NT2/D1 (cell line): Measurements from ENCODE around the gene CAB39.

Experiments used
- DNase-seq: peaks from one replicate; pipeline ENCODE4 v3.0.0-alpha.2; 2011; ENCODE audit warnings: low read depth, low spot score
- H3K27me3 ChIP-seq: 2 replicates; pipeline ENCODE4 v1.6.0; 2011; ENCODE audit warnings: mild to moderate bottlenecking; ENCODE audit not compliant: insufficient read length, insufficient read depth
- H3K36me3 ChIP-seq: 2 replicates; pipeline ENCODE4 v1.6.1; 2011; ENCODE audit warnings: mild to moderate bottlenecking, low read length, mixed read lengths; ENCODE audit not compliant: insufficient read depth, insufficient read length
- H3K4me1 ChIP-seq: 2 replicates; pipeline ENCODE4 v1.5.1; 2011; ENCODE audit not compliant: insufficient read depth, insufficient read length
- H3K4me3 ChIP-seq: 2 replicates; pipeline ENCODE4 v1.5.1; 2011; ENCODE audit warnings: low read depth; ENCODE audit not compliant: insufficient read length
- H3K9ac ChIP-seq: 2 replicates; pipeline ENCODE4 v1.6.0; 2011; ENCODE audit warnings: low read depth; ENCODE audit not compliant: insufficient read length
- H3K9me3 ChIP-seq: 2 replicates; pipeline ENCODE4 v1.5.1; 2011; ENCODE audit warnings: mild to moderate bottlenecking, low read length; ENCODE audit not compliant: insufficient read depth
- SUZ12 ChIP-seq: IDR thresholded peaks from 2 replicates; pipeline ENCODE4 v1.6.1; 2011; ENCODE audit not compliant: insufficient read length, insufficient read depth; ENCODE audit errors: extremely low read depth
- YY1 ChIP-seq: IDR thresholded peaks from 2 replicates; pipeline ENCODE4 v1.6.1; 2011; ENCODE audit not compliant: insufficient read length, insufficient read depth
- ZNF274 ChIP-seq: IDR thresholded peaks from 2 replicates; pipeline ENCODE4 v1.6.1; 2011; ENCODE audit warnings: mild to moderate bottlenecking, low read depth, low read length

CAB39 gene

GRCh38 chr2:230864605-230865306 is 152.1 kb downstream of the CAB39 start, which contains the start of gene ITM2C:
Gene ITM2C (plus strand): TSS chr2:230864942. CDS start chr2:230865026, 84 bp downstream.
- Histone ChIP-seq H3K9ac (peak within 1 kb of the TSS; percentile 96), H3K9me3 (no peaks in the 10 kb centered on the region), H3K4me3 (peak within 1 kb of the TSS; percentile 91), H3K4me1 (peaks cover 25% of the 10 kb centered on the region), H3K36me3 (peaks cover 4% of the 10 kb centered on the region), H3K27me3 (peaks cover 14% of the 10 kb centered on the region)
- DNase-seq = no peak
- TF ChIP-seq ZNF274 = no peak
- no peak for TF ChIP-seq SUZ12
- no peak for TF ChIP-seq YY1

GRCh38 chr2:230865307-230865765 is 152.7 kb downstream of the CAB39 start:
- peak overlapping the region; percentile 91 for H3K4me3 ChIP-seq

GRCh38 chr2:230865766-230866755 is 153.4 kb downstream of the CAB39 start:
- H3K27me3 ChIP-seq = peaks cover 14% of the 10 kb centered on the region
- H3K4me3 ChIP-seq = peak overlapping the region; percentile 91
- no peak for TF ChIP-seq YY1
- peaks cover 4% of the 10 kb centered on the region for H3K36me3 ChIP-seq
- H3K4me1 ChIP-seq = peaks cover 34% of the 10 kb centered on the region
- no peaks in the 10 kb centered on the region for H3K9me3 ChIP-seq
- peak overlapping the region; percentile 96 for H3K9ac ChIP-seq
- no peak for DNase-seq

More at GRCh38 chr2:230865307-230865765, 152.7 kb downstream of the CAB39 start:
- Histone ChIP-seq H3K27me3 (peaks cover 14% of the 10 kb centered on the region), H3K4me1 (peaks cover 30% of the 10 kb centered on the region), H3K36me3 (peaks cover 4% of the 10 kb centered on the region), H3K9me3 (no peaks in the 10 kb centered on the region), H3K9ac (peak overlapping the region; percentile 96)
- TF ChIP-seq YY1 = no peak
- TF ChIP-seq ZNF274 = no peak
- no peak for TF ChIP-seq SUZ12
- no peak for DNase-seq

- H3K9ac ChIP-seq = peak overlapping the region; percentile 46
- peaks cover 11% of the 10 kb centered on the region for H3K36me3 ChIP-seq
- TF ChIP-seq YY1 = no peak
- no peak for TF ChIP-seq ZNF274
- no peak for TF ChIP-seq SUZ12
- H3K4me1 ChIP-seq = peaks cover 42% of the 10 kb centered on the region
- H3K4me3 ChIP-seq = peak overlapping the region; percentile 91
- H3K9me3 ChIP-seq = no peaks in the 10 kb centered on the region
- peaks cover 14% of the 10 kb centered on the region for H3K27me3 ChIP-seq
- no peak for DNase-seq
These were observed 154.3 kb downstream of the CAB39 start for GRCh38 chr2:230866756-230867523.

GRCh38 chr2:230868161-230868946 is 155.7 kb downstream of the CAB39 start:
- no peaks in the 10 kb centered on the region for H3K9me3 ChIP-seq
- peak overlapping the region; percentile 45 for H3K4me3 ChIP-seq
- peaks cover 55% of the 10 kb centered on the region for H3K4me1 ChIP-seq
- DNase-seq = no peak
- peaks cover 9% of the 10 kb centered on the region for H3K27me3 ChIP-seq
- H3K9ac ChIP-seq = peak overlapping the region; percentile 86
- TF ChIP-seq SUZ12 (no peak), YY1 (no peak)
- peaks cover 24% of the 10 kb centered on the region for H3K36me3 ChIP-seq

- no peaks in the 10 kb centered on the region for H3K27me3 ChIP-seq
- peak overlapping the region; percentile 45 for H3K4me3 ChIP-seq
- H3K36me3 ChIP-seq = peaks cover 33% of the 10 kb centered on the region
- no peak for DNase-seq
- peaks cover 58% of the 10 kb centered on the region for H3K4me1 ChIP-seq
- no peak for TF ChIP-seq SUZ12
- no peak for TF ChIP-seq YY1
- no peak for TF ChIP-seq ZNF274
- H3K9ac ChIP-seq = peak overlapping the region; percentile 86
- H3K9me3 ChIP-seq = no peaks in the 10 kb centered on the region
These were observed 156.6 kb downstream of the CAB39 start for GRCh38 chr2:230868947-230869913.
